Colonic mucosa (tissue), 4 donors: ENCODE results near the gene FDX1. TPM values are rescaled to one million over a fixed set of nuclear protein-coding genes. Genes with fewer than 3 reads are reported as not detected.

Source experiments
- DNase-seq: peaks from one replicate; pipeline ENCODE4 v3.0.0-alpha.2; 2020
- H3K27ac ChIP-seq: fragments of 200-600 bp; one replicate; pipeline ENCODE4 v1.8.0; 2021
- H3K27me3 ChIP-seq: fragments of 200-600 bp; one replicate; pipeline ENCODE4 v1.8.0; 2021
- H3K36me3 ChIP-seq: fragments of 200-600 bp; one replicate; pipeline ENCODE4 v1.8.0; 2021
- H3K4me1 ChIP-seq: fragments of 200-600 bp; one replicate; pipeline ENCODE4 v1.8.0; 2021; ENCODE audit warnings: mild to moderate bottlenecking
- H3K4me3 ChIP-seq: fragments of 200-600 bp; one replicate; pipeline ENCODE4 v1.8.0; 2021
- H3K9ac ChIP-seq, 2 donors: one replicate each; pipeline ENCODE4 v1.7.0; 2013; ENCODE audit warnings: control low read depth in 2 of 2, low read depth in 2 of 2, low read length in 2 of 2
- H3K9me3 ChIP-seq: fragments of 200-600 bp; one replicate; pipeline ENCODE4 v1.8.0; 2021
- intact Hi-C: fragments of 100-400 bp; cut with DNase I; formaldehyde crosslinking; loops from one replicate; pipeline ENCODE4 v1.14.1; 2022
- total RNA-seq, 2 donors: library from RNA; stranded (reverse); fragmentation: NEBNext Ultra II Directional in 1 of 2; extraction: Animal tissue kit (Norgen Biotek cat#: 25700) in 1 of 2; gene quantifications; one replicate each; pipeline ENCODE4 v1.2.1, GENCODE V29; 2021
- TF ChIP-seq, protein P1 (sequence below): fragments of 200-600 bp; IDR thresholded peaks from one replicate; pipeline ENCODE4 v1.8.0; 2022; ENCODE audit warnings: antibody characterized with exemption, mild to moderate bottlenecking
- donor health status: healthy.
- donor health status: DM: no; HTN: no; CAD: no.
- donor health status: DM: no; HTN: no; CAD: no.

FDX1 gene
- total RNA-seq, 2 donors from 2014 or later = 19.0 to 23.7 TPM

DNA sequence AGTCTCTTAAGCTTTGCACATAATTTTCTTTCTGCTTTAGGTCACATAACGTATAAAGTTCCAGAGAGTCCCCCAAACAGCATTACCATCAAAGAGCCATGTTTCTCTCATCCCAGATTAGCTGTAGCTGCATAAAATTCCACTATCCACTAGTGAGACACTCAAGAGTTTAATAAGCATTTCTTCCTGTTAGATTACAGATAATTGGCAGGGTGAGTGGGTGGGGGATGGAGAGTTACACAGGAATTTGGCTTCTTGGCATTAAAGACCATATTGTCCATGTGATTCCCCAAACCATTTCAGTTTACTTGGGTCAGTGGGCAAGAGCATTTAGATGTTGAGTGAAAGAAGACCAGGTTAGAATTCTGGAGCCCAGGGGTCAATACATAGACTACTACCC lies 82.3 kb downstream of the FDX1 start:
- H3K27ac ChIP-seq = no peak overlapping the region
- TF ChIP-seq, protein P1, sequence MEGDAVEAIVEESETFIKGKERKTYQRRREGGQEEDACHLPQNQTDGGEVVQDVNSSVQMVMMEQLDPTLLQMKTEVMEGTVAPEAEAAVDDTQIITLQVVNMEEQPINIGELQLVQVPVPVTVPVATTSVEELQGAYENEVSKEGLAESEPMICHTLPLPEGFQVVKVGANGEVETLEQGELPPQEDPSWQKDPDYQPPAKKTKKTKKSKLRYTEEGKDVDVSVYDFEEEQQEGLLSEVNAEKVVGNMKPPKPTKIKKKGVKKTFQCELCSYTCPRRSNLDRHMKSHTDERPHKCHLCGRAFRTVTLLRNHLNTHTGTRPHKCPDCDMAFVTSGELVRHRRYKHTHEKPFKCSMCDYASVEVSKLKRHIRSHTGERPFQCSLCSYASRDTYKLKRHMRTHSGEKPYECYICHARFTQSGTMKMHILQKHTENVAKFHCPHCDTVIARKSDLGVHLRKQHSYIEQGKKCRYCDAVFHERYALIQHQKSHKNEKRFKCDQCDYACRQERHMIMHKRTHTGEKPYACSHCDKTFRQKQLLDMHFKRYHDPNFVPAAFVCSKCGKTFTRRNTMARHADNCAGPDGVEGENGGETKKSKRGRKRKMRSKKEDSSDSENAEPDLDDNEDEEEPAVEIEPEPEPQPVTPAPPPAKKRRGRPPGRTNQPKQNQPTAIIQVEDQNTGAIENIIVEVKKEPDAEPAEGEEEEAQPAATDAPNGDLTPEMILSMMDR = no peak
- no peaks in the 10 kb centered on the region for H3K4me1 ChIP-seq
- H3K9ac ChIP-seq = no peak overlapping the region
- no peak overlapping the region for H3K4me3 ChIP-seq
- no peaks in the 10 kb centered on the region for H3K27me3 ChIP-seq
- no peak for DNase-seq
- intact Hi-C loops = no loop called here
- H3K9me3 ChIP-seq = no peaks in the 10 kb centered on the region
- no peaks in the 10 kb centered on the region for H3K36me3 ChIP-seq

DNA sequence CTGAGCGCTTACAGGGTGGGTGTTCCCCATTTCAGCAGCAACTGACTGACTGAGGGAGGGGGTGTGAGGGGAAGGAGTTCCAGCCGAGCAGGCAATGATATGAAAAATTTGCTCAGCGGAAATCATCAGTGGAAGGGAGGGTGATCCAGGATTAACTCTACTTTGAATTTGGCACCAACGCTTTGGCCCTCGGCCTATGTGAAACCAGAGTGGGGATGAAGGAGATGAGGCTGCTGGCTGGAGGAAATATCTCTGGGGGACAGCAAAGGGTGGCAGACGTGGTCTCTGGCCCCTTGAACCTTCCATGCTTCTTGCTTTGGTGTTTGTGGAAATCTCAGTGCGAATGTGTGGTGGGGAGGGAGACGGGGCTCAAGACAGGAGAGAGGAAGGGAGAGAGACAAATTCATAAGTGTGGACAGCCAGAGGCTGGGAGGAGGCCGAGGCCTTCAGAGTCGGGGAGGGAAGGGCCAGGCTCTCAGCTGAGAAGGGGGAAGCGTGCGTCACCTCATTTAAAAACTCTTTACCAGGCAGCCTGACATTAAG lies 83.6 kb downstream of the FDX1 start:
- Histone ChIP-seq H3K27ac (no peak overlapping the region), H3K36me3 (no peaks in the 10 kb centered on the region), H3K9ac (no peak overlapping the region), H3K4me3 (no peak overlapping the region), H3K4me1 (no peaks in the 10 kb centered on the region), H3K9me3 (no peaks in the 10 kb centered on the region), H3K27me3 (no peaks in the 10 kb centered on the region)
- intact Hi-C loops = no loop called here
- no peak for DNase-seq
- TF ChIP-seq, protein P1 = no peak

DNA sequence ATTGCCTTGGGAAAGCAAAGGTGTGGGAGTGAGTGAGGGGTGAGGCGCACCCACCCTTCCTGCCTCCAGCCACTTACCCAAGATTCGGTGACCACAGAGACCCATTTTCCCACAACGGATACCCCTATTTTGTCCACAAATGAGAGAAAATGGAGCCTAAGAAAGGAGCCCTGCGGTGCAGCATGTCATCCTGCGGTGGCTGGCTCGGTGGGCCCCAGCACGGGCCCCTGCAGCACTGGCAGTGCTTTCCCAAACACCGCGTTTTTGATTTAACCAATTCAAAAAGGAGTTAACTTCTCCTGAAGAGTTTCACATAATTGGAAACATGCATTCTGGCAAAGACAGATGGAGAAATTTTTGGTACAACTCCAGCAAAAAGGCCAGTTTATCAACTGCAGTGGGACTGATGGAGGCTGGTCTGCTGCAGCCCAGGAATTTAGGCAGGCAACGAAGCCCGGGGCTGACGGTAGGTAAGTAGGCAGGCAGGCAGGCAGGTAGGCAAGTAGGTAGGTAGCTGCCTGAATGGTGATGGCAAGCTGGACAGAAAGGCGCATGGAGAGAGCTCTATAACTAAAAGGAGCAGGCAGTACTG lies 84.2 kb downstream of the FDX1 start:
- no peaks in the 10 kb centered on the region for H3K4me1 ChIP-seq
- no peak for DNase-seq
- TF ChIP-seq, protein P1 = no peak
- no peaks in the 10 kb centered on the region for H3K27me3 ChIP-seq
- no peak overlapping the region for H3K27ac ChIP-seq
- no peak overlapping the region for H3K9ac ChIP-seq
- H3K4me3 ChIP-seq = no peak overlapping the region
- no peaks in the 10 kb centered on the region for H3K36me3 ChIP-seq
- no peaks in the 10 kb centered on the region for H3K9me3 ChIP-seq
- intact Hi-C loops = no loop called here

Other genes starting within 250 kb of the FDX1 start
- 10 to 100 TPM; 17.9 to 20.5 TPM for gene RDX, start 133.3 kb upstream of the FDX1 start, total RNA-seq